ENCODE data around the gene RTN4RL2.

The RTN4RL2 gene

DNA sequence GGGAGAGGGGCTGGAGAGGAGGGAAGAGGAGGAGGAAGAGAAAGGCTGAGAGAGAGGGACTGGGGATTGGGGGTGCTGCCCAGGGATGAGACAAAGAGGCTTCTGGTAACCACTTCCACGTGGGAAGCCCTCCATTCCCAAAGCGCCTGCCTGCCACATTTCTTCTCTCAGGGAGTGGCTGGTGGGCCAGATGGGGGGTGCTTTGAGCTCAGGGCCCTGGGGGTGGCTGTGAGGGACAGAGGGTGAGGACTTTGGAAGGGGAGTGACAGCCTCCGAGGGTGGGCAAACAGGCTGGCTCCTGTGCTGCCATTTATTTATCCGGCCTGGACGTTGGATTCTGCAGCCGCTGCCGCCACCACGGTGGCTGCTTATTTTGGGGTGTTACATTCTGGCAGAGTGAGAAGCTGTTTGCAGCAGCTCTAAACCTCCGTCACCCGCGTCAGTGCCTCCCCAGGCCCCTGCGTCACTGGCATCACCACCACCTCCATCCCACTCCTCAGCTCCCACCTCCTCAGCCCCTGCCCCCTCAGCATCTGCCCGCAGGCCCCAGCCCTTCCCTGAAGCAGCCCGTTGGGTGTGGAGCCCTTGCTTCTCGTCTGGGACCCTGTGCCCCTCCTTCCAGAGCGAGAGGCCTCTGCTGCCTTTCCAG lies 1.6 kb downstream of the RTN4RL2 start:
- DNase-seq (ENCODE audit: low spot score in 2 of 2), result no peak
- Histone ChIP-seq H3K36me3 (replicated peaks) (no peaks in the 10 kb centered on the region; the same call in 1 of the 2 replicates), H3K4me3 (peak overlapping the region; percentile 58), H3K4me1 (peaks cover 13% of the 10 kb centered on the region), H3K27me3 (ENCODE audit: low read depth) (peaks cover 9% of the 10 kb centered on the region), H3K9me3 (no peaks in the 10 kb centered on the region)
- in situ Hi-C loops (cut with MboI; ENCODE audit: low sequenced_read_pairs), result loop anchor here (25.0 kb wide), 1 partner anchor 1050 kb away; the partner anchor contains the start of gene OR5B21

DNA sequence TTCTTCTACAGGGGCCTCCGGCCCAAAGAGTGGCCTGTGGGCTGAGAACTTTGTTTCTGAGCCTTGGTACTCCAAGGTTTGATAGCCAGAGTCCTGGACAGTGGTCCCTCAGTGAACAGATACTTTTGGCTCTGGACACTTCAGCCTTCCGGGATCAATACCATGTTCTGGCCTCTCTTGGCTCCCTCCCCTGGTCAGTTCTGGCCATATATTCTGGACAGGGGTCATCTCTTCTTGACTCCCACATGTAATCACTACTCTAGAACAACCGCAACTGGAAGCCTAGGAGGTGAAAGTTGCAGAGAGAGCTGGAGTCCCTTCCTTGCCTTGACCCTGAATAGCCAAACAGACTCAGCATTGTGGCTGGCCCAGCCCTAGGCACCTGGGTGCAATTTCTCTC lies 2.3 kb downstream of the RTN4RL2 start:
- in situ Hi-C loops (cut with MboI; ENCODE audit: low sequenced_read_pairs), result loop anchor here (25.0 kb wide), 1 partner anchor 1050 kb away; the partner anchor contains the start of gene OR5B21
- DNase-seq (ENCODE audit: low spot score in 2 of 2), result no peak
- no peaks in the 10 kb centered on the region for H3K9me3 ChIP-seq
- peaks cover 9% of the 10 kb centered on the region for H3K27me3 ChIP-seq (ENCODE audit: low read depth)
- no peaks in the 10 kb centered on the region; the same call in 1 of the 2 replicates for H3K36me3 ChIP-seq (replicated peaks)
- H3K4me3 ChIP-seq, result no peak overlapping the region
- peaks cover 13% of the 10 kb centered on the region for H3K4me1 ChIP-seq

DNA sequence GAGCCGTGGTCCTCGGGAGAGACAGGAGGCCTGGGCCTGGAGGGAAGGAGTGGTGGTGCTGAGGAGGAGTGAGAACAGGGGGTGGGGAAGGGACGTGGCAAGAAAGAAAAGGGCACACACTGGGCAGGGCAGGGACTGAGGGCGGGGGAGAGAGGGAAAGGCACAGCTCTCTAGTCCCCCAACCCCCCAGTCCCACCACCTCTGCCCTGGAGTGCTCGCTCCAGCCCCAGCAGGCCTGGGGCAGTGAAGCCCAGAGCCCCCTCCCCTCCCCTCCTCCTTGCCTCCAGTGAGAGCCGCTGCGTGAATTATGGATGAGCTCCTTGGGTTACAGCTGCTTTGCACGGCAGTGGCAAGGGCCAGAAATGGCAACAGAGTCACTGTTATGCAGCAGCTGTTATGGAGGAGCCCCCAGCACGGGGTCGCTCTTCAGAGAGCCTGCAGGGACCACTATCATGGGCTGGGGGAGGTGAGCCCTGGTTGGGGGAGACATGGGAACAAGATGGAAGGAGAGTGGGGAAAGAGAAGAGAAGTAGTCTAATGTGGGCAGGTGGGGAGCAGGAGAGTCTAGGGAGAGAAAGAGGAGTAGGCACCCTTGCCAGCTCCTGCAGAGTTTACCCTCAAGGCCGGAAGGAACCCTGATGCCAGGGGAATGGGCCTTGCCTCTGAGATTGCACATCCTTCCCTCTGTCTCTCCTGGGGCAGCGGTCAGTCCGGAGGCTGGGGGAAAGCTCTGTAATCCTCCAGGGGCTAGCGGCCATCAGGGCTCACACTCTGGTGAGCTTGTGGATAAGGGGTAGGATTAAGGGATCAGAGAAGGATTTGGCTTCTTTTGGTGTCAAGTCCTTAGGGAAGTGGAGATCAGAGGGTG lies 3.6 kb downstream of the RTN4RL2 start:
- Histone ChIP-seq H3K4me3 (no peak overlapping the region), H3K36me3 (replicated peaks) (peaks cover 10% of the 10 kb centered on the region), H3K27me3 (ENCODE audit: low read depth) (peaks cover 9% of the 10 kb centered on the region), H3K9me3 (no peaks in the 10 kb centered on the region), H3K4me1 (peaks cover 11% of the 10 kb centered on the region)
- in situ Hi-C loops (cut with MboI; ENCODE audit: low sequenced_read_pairs), result loop anchor here (25.0 kb wide), 1 partner anchor 1048 kb away; the partner anchor contains the start of gene OR5B21
- DNase-seq (ENCODE audit: low spot score in 2 of 2), result no peak

DNA sequence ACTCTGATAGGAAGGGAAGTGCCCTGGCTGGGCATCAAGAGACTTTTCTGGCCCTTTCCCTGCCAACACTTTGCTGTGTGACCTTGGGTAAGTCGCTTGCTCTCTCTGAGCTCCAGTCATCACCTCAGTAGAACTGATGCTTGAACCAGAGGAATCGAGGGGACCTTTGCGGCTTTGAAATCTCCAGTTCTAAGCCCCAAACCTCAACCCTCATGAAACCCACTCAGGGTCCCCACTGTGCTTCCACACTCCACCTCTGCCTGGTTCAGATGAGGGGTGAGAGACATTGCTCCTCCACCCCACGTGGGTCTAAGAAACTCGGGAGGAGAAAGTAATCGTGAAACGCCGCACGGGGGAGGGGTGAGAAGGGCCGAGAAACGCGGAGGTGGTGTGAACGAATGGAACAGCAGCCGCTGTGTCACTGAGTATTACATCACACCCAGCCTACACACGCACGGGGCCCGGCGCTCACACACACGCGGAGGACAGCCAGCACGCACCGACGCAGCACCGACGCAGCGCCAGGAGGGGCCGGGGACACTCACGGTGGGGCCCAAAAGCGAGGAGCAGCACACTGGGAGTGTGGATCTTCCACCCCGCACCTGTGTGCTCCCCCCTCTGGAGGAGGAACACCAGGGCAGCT lies 4.3 kb downstream of the RTN4RL2 start:
- H3K4me3 ChIP-seq, result no peak overlapping the region
- in situ Hi-C loops (cut with MboI; ENCODE audit: low sequenced_read_pairs), result loop anchor here (25.0 kb wide), 1 partner anchor 1048 kb away; the partner anchor contains the start of gene OR5B21
- peaks cover 4% of the 10 kb centered on the region for H3K4me1 ChIP-seq
- DNase-seq (ENCODE audit: low spot score in 2 of 2), result no peak
- H3K9me3 ChIP-seq, result no peaks in the 10 kb centered on the region
- H3K36me3 ChIP-seq (replicated peaks), result peaks cover 17% of the 10 kb centered on the region
- peaks cover 1% of the 10 kb centered on the region; the same call in 1 of the 2 replicates for H3K27me3 ChIP-seq (ENCODE audit: low read depth)

DNA sequence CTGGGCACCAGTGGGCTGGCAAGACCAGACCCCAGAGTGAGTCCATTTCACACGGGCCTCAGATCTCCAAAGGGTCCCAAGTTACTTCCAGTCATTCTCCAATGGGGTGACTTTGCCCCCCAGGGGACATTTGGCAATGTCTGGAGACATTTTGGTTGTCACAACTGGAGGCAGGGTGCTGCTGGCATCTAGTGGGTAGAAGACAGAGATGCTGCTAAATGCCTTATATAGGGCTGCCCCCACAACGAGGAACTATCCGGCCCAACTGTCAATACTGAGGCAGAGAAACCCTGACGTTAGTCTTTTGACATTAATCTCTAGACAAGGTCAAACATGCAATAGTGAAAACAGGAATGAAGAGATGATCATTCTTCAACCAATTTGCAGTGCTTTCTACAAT lies 6.4 kb downstream of the RTN4RL2 start:
- peaks cover 21% of the 10 kb centered on the region for H3K36me3 ChIP-seq (replicated peaks)
- H3K9me3 ChIP-seq, result no peaks in the 10 kb centered on the region

DNA sequence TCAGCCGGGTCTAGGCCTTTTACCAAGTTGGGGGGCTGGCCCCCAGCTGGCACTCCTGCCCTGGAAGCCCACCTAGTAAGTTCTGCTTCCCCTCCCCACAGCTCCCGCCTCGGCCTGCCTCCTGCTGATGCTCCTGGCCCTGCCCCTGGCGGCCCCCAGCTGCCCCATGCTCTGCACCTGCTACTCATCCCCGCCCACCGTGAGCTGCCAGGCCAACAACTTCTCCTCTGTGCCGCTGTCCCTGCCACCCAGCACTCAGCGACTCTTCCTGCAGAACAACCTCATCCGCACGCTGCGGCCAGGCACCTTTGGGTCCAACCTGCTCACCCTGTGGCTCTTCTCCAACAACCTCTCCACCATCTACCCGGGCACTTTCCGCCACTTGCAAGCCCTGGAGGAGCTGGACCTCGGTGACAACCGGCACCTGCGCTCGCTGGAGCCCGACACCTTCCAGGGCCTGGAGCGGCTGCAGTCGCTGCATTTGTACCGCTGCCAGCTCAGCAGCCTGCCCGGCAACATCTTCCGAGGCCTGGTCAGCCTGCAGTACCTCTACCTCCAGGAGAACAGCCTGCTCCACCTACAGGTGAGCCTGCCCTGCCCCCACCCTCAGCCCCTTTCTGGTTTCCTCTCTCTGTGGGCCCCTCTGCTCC lies 7.3 kb downstream of the RTN4RL2 start:
- no peak for DNase-seq (ENCODE audit: low spot score in 2 of 2)
- Histone ChIP-seq H3K4me3 (no peak overlapping the region), H3K36me3 (replicated peaks) (peaks cover 26% of the 10 kb centered on the region), H3K4me1 (no peaks in the 10 kb centered on the region), H3K9me3 (no peaks in the 10 kb centered on the region), H3K27me3 (ENCODE audit: low read depth) (no peaks in the 10 kb centered on the region)
- in situ Hi-C loops (cut with MboI; ENCODE audit: low sequenced_read_pairs), result loop anchor here (25.0 kb wide), 1 partner anchor 1045 kb away; the partner anchor contains the start of gene OR5B21

More for the DNA sequence above, 6.4 kb downstream of the RTN4RL2 start:
- Histone ChIP-seq H3K27me3 (ENCODE audit: low read depth) (no peaks in the 10 kb centered on the region), H3K4me1 (no peaks in the 10 kb centered on the region), H3K4me3 (no peak overlapping the region)
- in situ Hi-C loops (cut with MboI; ENCODE audit: low sequenced_read_pairs), result loop anchor here (25.0 kb wide), 1 partner anchor 1046 kb away; the partner anchor contains the start of gene OR5B21
- no peak for DNase-seq (ENCODE audit: low spot score in 2 of 2)

DNA sequence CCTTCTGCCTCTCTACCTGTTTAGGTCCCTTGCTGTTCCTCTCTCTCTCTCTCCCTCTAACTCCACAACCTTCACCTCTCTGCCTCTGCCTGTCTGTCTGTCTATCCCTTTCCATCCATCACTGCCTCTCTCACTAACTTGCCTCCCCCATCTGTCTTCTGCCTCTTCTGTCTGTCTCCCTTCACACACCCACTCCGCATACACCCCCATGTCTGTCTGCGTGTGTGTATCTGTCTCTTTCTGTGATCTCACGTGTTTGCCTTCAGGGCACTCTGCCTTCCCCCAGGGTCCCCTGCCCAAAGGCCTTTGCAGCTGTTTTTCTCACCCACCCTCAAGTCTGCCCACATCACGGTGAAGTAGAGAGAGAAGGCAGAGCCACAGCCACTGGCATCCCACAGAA lies 7.9 kb downstream of the RTN4RL2 start:
- Histone ChIP-seq H3K4me1 (no peaks in the 10 kb centered on the region), H3K27me3 (ENCODE audit: low read depth) (no peaks in the 10 kb centered on the region), H3K4me3 (no peak overlapping the region), H3K36me3 (replicated peaks) (peaks cover 32% of the 10 kb centered on the region), H3K9me3 (no peaks in the 10 kb centered on the region)
- in situ Hi-C loops (cut with MboI; ENCODE audit: low sequenced_read_pairs), result loop anchor here (25.0 kb wide), 1 partner anchor 1044 kb away; the partner anchor contains the start of gene OR5B21
- no peak for DNase-seq (ENCODE audit: low spot score in 2 of 2)

DNA sequence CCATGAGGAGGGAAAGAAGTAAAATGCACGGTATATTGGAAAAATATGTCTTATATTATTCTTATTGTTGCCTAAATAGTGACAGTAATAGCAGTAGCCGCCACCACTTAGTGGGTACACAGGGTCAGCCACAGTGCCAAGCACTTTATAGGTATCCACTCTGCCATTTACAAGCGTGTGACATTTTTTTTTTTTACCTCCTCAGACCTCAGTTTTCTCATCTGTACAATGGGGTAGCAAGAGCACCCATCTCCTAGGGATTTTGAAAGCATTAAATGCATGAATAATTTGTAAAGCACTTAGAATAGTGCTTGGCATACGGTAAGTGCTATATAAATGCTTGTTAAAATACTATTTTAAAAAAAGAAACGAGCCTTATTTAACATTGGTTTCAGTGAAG lies 8.9 kb downstream of the RTN4RL2 start:
- in situ Hi-C loops (cut with MboI; ENCODE audit: low sequenced_read_pairs), result loop anchor here (25.0 kb wide), 1 partner anchor 1043 kb away; the partner anchor contains the start of gene OR5B21
- no peak overlapping the region for H3K4me3 ChIP-seq
- no peak for DNase-seq (ENCODE audit: low spot score in 2 of 2)
- H3K36me3 ChIP-seq (replicated peaks), result peaks cover 32% of the 10 kb centered on the region
- no peaks in the 10 kb centered on the region for H3K9me3 ChIP-seq
- no peaks in the 10 kb centered on the region for H3K27me3 ChIP-seq (ENCODE audit: low read depth)
- no peaks in the 10 kb centered on the region for H3K4me1 ChIP-seq

DNA sequence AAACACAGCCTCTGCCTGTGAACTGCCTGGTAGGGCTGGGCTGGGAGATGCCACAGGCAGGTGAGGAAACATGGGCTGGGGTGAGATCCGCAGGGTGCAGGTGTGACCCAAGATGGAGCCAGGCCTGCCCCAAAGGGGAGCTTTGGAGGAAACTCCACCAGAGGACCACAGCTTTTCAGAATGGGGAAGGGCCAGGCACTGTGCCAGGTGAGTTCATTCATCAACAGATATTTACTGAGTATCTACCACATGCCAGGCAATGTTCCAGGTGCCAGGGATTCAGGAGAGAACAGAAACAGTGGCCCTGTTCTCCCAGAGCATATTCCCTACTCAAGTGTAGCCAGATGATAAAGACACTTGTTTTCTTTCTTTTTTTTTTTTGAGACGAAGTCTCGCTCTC lies 11.2 kb downstream of the RTN4RL2 start:
- peaks cover 35% of the 10 kb centered on the region for H3K36me3 ChIP-seq (replicated peaks)
- DNase-seq (ENCODE audit: low spot score in 2 of 2), result no peak
- no peaks in the 10 kb centered on the region for H3K9me3 ChIP-seq
- H3K27me3 ChIP-seq (ENCODE audit: low read depth), result no peaks in the 10 kb centered on the region
- H3K4me1 ChIP-seq, result no peaks in the 10 kb centered on the region
- in situ Hi-C loops (cut with MboI; ENCODE audit: low sequenced_read_pairs), result loop anchor here (25.0 kb wide), 1 partner anchor 1041 kb away; the partner anchor contains the start of gene OR5B21
- H3K4me3 ChIP-seq, result no peak overlapping the region

DNA sequence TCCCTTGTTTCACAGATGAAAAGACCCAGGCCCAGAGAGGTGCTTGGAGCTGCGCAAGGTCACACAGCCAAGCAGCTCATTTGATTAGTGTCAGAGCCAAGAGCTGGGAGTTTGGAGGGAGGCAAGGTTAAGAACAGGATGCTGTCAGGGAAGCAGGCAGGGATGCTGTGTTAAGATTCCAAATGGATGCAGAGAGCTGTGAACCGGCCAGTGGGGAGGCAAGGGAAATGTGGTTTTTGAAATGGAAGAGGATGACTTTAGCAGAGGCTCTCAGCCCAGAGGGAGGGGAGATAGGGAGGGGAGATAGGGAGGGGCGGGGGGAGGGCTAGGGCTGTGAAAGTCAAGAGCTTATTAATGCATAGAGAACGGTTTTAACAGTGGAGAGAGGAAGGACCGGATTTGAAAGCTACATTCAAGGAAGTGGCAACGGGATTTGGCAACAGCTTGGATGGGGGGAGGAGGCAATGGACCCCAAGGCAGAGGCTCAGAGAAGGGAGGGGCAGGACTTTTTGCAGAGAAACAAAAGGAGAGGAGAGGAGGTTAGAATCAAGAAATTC lies 13.0 kb downstream of the RTN4RL2 start:
- Histone ChIP-seq H3K36me3 (replicated peaks) (peaks cover 33% of the 10 kb centered on the region), H3K4me1 (no peaks in the 10 kb centered on the region), H3K9me3 (no peaks in the 10 kb centered on the region), H3K27me3 (ENCODE audit: low read depth) (no peaks in the 10 kb centered on the region), H3K4me3 (no peak overlapping the region)
- in situ Hi-C loops (cut with MboI; ENCODE audit: low sequenced_read_pairs), result loop anchor here (25.0 kb wide), 1 partner anchor 1039 kb away; the partner anchor contains the start of gene OR5B21
- DNase-seq (ENCODE audit: low spot score in 2 of 2), result no peak

DNA sequence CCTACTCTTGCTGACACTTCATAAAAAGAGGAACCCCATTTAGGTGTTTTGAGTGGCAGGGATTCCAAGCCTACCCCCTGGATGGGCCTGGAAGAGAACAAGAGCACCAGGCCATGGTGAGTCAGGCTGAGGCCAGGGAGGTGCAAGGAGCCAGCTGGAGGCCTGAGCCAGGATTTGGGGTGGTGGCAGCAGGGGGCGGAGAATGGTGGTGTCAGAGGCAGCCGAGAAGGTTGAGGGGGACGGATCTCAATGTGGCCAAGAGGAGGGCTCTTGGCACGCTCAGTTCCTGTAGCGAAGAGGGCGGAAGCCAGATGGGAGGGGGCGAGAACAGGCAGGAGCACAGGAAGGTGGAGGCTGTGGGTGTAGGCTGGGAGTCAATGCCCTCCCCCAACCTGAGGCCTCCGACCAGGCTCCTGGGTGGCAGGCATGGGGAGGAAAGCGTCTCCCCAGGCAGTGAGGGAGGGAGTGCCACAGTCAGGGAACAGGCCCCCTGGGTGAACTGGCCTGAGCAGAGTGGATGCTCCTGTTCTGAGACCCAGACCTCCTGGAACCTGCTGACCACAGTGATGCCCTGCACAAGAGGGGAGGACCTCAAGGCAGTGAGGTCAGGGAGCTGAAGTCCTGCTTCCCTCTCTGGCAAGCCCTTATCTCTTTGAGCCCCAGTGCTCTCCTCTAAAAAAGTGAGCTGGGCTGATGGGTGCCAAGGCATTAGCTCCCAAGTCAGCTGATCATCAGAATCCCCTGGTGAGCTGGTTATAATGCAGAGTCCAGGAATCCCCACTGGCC lies 13.9 kb downstream of the RTN4RL2 start:
- H3K4me3 ChIP-seq, result no peak overlapping the region
- peaks cover 25% of the 10 kb centered on the region for H3K36me3 ChIP-seq (replicated peaks)
- no peak for DNase-seq (ENCODE audit: low spot score in 2 of 2)
- no peaks in the 10 kb centered on the region for H3K4me1 ChIP-seq
- no peaks in the 10 kb centered on the region for H3K9me3 ChIP-seq
- H3K27me3 ChIP-seq (ENCODE audit: low read depth), result no peaks in the 10 kb centered on the region
- in situ Hi-C loops (cut with MboI; ENCODE audit: low sequenced_read_pairs), result loop anchor here (25.0 kb wide), 1 partner anchor 1038 kb away; the partner anchor contains the start of gene OR5B21

DNA sequence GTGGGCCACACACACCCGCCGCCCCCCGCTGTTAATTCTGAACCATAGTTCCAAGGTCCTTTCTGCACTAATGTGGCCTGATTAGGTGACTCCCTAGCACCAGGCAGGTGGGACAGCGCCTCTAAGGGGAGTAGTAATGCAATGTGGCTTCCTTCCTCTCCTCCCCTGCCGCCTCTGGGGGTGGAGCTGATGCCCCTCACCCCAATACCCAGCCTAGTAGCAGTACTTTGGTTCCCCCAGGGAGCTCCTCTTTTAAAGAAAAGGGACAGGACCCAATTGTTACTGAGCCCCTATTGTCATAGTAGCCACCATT lies 14.4 kb downstream of the RTN4RL2 start:
- no peaks in the 10 kb centered on the region for H3K4me1 ChIP-seq
- H3K36me3 ChIP-seq (replicated peaks), result peaks cover 19% of the 10 kb centered on the region
- H3K9me3 ChIP-seq, result no peaks in the 10 kb centered on the region
- H3K27me3 ChIP-seq (ENCODE audit: low read depth), result no peaks in the 10 kb centered on the region
- DNase-seq (ENCODE audit: low spot score in 2 of 2), result no peak
- in situ Hi-C loops (cut with MboI; ENCODE audit: low sequenced_read_pairs), result loop anchor here (25.0 kb wide), 1 partner anchor 1038 kb away; the partner anchor contains the start of gene OR5B21
- no peak overlapping the region for H3K4me3 ChIP-seq
